HG02571 (cell line): ENCODE measurements around the gene AUTS2.
"Not testable (repeated sequence)": the region's sequence is repeated elsewhere in the genome, so short reads cannot be mapped to it uniquely, and the experiment has no call there.

Source experiments
- ATAC-seq: cut with Tn5 transposase; IDR thresholded peaks from one replicate; pipeline ENCODE4 v1.9.1; 2021; ENCODE audit warnings: mild to moderate bottlenecking, moderate library complexity; ENCODE audit not compliant: unreplicated experiment

The AUTS2 gene

GRCh38 chr7:70353330-70353945, 755.2 kb downstream of the AUTS2 start:
- ATAC-seq, result no peak

- no peak for ATAC-seq
Observed at GRCh38 chr7:70353946-70354335, 755.7 kb downstream of the AUTS2 start.

- ATAC-seq, result no peak
Observed at GRCh38 chr7:70354409-70355169, 756.3 kb downstream of the AUTS2 start.

- no peak for ATAC-seq
Observed at GRCh38 chr7:70355198-70356020, 757.1 kb downstream of the AUTS2 start.

DNA sequence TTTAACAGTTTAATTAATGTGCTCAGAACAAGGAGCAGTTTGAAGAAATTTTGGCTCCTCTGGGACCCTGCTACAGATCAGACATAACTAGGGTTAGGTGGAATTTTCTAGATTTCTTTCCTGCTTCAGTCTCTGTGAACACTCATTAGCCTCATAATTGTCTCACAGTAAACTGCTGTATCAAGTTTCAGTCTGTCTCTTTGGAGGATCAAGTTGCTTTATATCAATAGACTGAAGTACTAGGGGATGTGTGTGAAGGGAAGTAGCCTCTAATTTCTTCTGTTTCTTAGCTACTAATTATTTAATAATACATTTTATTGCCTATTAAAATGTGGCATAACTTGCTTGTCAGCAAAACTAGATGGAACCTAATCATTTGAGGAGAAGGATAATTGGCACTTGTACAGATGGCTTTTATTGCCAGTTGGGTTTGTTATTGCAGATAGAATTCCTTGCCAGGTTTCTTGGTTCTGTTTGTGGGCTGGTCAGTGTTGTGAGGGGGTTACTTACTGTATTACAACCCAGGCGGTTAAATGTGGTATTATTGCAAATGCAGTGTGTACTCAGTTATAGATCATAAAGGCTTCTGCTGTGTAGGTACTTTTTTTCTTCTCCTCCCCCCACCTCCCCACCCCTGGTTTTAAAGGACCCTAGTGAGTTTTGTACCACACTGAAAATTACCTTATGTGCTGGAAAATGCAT, 758.0 kb downstream of the AUTS2 start:
- ATAC-seq, result no peak

DNA sequence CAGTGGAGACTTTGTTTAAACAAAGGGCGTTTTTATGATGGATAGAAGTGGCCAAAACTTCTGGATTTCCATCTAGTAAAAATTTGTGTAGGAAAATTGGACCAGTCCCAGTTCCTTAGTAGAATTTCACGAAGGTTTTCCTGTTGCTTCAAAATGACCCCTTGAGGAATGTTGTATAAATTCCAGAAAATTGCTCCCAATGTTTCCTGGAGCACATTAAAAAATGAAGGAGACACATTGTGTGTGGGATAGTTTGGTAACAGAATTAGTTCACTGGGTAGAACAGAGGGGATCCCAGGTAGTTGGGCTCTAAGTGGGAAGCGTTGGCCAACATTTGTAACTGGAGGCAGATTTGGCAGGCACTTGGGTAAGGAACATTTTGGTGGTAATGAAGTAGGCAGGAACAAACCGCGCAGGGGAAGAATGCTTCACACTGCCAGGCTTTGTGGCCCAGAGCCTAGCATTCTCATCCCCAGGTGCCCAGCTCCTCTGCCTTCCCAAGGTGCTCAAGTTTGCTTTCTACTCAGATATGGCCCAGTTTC, 758.6 kb downstream of the AUTS2 start:
- ATAC-seq, result no peak

DNA sequence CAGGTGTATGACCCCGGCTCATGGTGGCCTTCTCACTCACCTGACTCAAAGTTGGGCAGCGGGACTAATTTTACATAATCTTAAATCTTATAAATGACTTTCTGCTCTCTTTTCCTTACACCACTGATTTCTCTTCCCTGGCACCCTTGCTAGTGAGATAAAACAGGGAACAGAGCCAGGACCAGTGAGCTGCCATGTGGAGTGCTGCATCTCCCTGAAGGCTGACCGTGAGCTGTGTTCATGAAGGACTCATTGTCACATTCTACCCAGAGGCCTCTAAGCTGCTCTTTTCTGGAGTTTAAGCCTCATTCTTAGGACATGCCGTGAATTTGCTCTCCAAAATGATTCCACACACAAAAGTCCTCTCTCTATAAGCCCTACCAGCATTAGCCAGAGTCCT, 762.3 kb downstream of the AUTS2 start:
- ATAC-seq, result no peak

- no peak for ATAC-seq
Observed at GRCh38 chr7:70361821-70362220, 763.5 kb downstream of the AUTS2 start.

- not testable (repeated sequence) for ATAC-seq
Observed at GRCh38 chr7:70364393-70364792, 766.1 kb downstream of the AUTS2 start.

DNA sequence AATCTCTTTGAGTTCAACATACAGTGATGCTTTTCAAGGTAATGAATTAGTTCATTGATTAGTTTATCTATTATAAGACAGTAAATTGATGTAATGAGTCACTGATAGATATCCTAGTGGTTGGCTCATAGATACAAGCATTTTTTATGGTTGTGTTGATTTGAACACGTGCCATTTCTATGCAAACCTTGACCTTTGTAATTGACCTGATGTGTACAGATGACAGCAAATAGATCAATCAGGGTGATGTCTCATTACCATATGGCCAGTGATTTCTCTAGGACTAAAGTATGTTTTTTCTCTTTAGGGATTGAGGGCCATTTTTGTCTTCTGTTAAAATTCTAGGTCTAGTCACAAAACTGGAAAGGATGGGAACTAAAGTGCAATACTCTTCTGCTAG, 773.4 kb downstream of the AUTS2 start:
- no peak for ATAC-seq

GRCh38 chr7:70372768-70373515, 774.7 kb downstream of the AUTS2 start:
- no peak for ATAC-seq

GRCh38 chr7:70374772-70375533, 776.7 kb downstream of the AUTS2 start:
- no peak for ATAC-seq

DNA sequence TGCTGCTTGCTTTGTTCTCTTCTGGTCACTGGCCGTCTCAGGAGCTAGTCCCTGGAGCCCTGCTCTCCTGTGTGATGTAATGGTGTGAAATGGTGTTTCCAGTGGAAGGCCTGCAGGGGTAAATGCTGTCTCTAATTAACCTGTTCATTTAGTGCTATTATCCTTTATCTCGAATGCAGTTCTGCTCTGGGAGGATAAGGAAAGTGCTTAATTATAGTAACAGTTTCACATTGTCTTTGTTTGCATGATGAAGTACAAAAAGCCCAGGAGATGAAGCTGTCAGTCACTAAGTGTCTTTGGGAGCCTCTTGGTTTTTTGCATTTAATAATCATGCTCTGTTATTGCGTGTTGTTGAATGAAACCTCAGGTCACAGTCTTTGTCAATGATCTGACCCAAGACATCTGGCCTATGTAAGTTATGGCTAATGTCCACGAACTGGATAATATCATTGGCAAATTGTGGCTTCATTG, 778.3 kb downstream of the AUTS2 start:
- ATAC-seq, result no peak

DNA sequence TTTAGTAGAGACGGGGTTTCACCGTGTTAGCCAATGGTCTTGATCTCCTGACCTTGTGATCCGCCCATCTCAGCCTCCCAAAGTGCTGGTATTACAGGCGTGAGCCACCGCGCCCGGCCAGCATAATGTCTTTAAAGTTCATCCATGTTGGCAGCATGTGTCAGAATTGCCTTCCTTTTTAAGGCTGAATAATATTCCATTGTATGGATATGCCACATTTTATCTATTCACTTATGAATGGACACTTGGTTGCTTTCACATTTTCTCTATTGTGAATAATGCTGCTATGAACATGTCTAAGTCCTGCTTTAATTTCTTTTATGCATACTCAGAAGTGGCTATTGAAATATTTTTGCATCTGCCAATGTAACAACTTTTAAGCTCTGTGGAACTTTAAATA, 779.7 kb downstream of the AUTS2 start:
- no peak for ATAC-seq

- ATAC-seq, result no peak
Observed at GRCh38 chr7:70379210-70379609, 780.9 kb downstream of the AUTS2 start.

DNA sequence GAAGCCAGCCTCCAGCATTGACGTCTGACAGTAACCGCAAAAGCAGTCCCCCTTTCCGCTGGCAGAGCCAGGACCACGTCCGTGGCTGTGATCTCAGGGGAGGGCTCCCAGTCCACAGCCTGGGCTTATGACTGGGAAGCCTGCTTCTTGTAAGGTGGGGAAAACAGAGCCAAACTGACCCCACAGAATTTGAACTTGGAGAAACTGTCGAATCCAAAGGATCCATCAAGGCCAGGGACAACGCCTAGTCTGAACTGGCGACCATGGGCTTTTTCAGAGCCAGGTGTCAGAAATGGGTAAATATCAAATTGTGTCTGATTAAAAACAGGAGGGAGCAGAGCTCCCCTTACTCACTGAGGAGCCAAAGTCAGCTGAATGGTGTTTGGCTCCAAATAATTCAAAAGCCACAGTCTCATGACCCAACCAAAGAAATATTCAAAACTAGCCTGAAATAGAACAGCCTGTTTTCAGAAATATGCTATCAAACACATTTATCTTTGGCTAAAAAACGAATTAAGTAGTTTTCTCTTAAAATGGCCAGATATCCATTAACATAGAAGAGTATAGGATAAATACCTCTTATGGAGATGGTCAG, 782.2 kb downstream of the AUTS2 start:
- no peak for ATAC-seq

DNA sequence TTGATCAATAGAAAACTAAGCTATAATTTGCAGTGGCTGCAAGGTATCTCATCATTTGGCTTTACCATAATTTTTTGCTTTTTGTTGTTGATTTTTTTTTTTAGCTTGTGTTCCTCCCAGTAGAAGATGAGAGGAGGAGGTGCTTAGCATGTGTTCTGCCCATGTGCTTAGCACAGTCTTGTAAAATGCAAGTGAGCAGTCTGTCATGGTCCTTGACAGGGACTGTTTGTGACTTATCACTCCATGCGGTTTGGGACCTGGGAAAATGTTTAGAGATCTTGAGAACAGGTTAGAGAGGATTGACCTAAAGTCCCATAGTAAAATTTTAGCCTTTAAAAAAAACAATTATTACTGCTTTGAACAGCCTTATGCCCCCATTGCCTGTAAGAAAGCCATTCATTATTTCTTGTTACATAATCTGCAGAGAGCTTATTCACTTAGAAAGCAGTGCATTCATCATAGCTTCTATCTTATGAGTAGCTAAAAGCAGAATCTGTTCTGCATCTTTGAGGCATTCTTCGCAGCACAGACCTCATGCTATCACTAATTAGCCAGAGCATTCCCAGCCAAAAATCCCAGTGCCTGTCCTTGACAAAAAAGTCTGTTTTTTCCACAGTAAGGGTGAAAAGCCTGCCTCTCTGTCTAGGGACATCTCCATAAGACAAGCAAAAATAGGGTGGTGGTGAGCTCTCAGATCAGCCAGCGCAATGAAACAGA, 784.9 kb downstream of the AUTS2 start:
- ATAC-seq, result no peak

DNA sequence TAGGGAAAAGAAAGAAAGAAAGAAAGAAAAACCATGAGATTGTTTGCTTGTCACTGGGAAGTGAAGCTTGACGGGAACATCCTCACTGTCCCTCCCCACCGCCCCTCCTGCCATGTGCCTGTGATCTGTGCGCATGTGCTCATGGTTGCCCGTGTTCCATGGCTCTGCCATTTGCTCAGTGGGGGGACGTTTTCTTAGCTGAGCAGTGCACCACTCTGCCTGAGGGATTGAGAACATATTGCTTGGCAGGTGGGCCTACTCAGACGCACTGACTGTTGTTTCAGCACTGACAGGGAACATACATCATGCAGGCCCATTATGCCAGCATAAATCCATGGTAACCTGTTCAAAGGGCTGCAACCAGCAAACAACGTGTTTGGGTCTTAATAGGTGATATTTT, 785.7 kb downstream of the AUTS2 start:
- ATAC-seq, result no peak
